HEK293 (cell line): ENCODE results near the gene TGM5.

Experiments used
- CTCF ChIA-PET: fragments of 350-600 bp; formaldehyde crosslinking; extraction: SDS; loops from one replicate; lab custom pipeline; 2021; ENCODE audit warnings: antibody characterized with exemption; lab: Yijun Ruan, JAX
- POLR2A ChIA-PET: fragments of 300-600 bp; formaldehyde crosslinking; extraction: SDS; loops from one replicate; lab custom pipeline; 2020; ENCODE audit warnings: antibody characterized with exemption, inconsistent platforms; lab: Yijun Ruan, JAX
- H3K27ac ChIP-seq: fragments of 200-500 bp; sonication (Bioruptor generic); 2 replicates; pipeline ENCODE4 v1.5.1; 2014; ENCODE audit warnings: low read depth, low read length, control low read depth, inconsistent platforms; ENCODE audit errors: extremely low read depth
- H3K36me3 ChIP-seq, 2 experiments: fragments of 200-500 bp in 1 of 2; sonication (Bioruptor generic) in 1 of 2; 1 replicate in 1 of 2; 2 replicates in 1 of 2; pipeline ENCODE4 v1.5.1; 2014 to 2017; ENCODE audit warnings: inconsistent platforms in 2 of 2, low read length in 2 of 2; ENCODE audit not compliant: control insufficient read depth in 2 of 2, insufficient read depth in 1 of 2
- H3K4me1 ChIP-seq: fragments of 200-500 bp; sonication (Bioruptor generic); 2 replicates; pipeline ENCODE4 v1.5.1; 2014; ENCODE audit warnings: mild to moderate bottlenecking, low read length, inconsistent platforms; ENCODE audit not compliant: control insufficient read depth, insufficient read depth
- H3K4me3 ChIP-seq: 2 replicates; pipeline ENCODE4 v1.5.1; 2011; ENCODE audit warnings: low read depth, mild to moderate bottlenecking, control low read depth, low read length, moderate library complexity
- H3K9me3 ChIP-seq: fragments of 200-500 bp; sonication (Bioruptor generic); 2 replicates; pipeline ENCODE4 v1.5.1; 2014; ENCODE audit warnings: low read depth, low read length, inconsistent platforms; ENCODE audit not compliant: control insufficient read depth, insufficient read depth
- GFI1B ChIP-seq: fragments of 450-650 bp; formaldehyde crosslinking; IDR thresholded peaks from 2 replicates; pipeline ENCODE4 v1.5.1; 2016; ENCODE audit warnings: missing biosample characterization, missing genetic modification characterization
- GLI2 ChIP-seq: fragments of 450-650 bp; formaldehyde crosslinking; IDR thresholded peaks from 2 replicates; pipeline ENCODE4; 2017; ENCODE audit warnings: missing biosample characterization, missing genetic modification characterization, low read depth, borderline replicate concordance
- INSM2 ChIP-seq: fragments of 450-650 bp; formaldehyde crosslinking; IDR thresholded peaks from 2 replicates; pipeline ENCODE4 v1.5.1; 2016; ENCODE audit warnings: missing biosample characterization, missing genetic modification characterization
- PRDM6 ChIP-seq: fragments of 450-650 bp; formaldehyde crosslinking; IDR thresholded peaks from 2 replicates; pipeline ENCODE4 v1.5.1; 2017; ENCODE audit warnings: missing biosample characterization, missing genetic modification characterization
- SCRT2 ChIP-seq: fragments of 450-650 bp; formaldehyde crosslinking; IDR thresholded peaks from 2 replicates; pipeline ENCODE4 v1.5.1; 2016; ENCODE audit warnings: missing biosample characterization, missing genetic modification characterization
- SETDB1 ChIP-seq: IDR thresholded peaks from one replicate; pipeline ENCODE4 v1.6.1; 2017; ENCODE audit warnings: mild to moderate bottlenecking, low read length, moderate library complexity, mixed read lengths; ENCODE audit not compliant: insufficient read length
- WT1 ChIP-seq: fragments of 450-650 bp; formaldehyde crosslinking; IDR thresholded peaks from 2 replicates; pipeline ENCODE4 v1.5.1; 2016; ENCODE audit warnings: missing biosample characterization, missing genetic modification characterization
- ZEB2 ChIP-seq: fragments of 450-650 bp; formaldehyde crosslinking; IDR thresholded peaks from 2 replicates; pipeline ENCODE4 v1.5.1; 2016; ENCODE audit warnings: missing biosample characterization, missing genetic modification characterization
- ZNF16 ChIP-seq: fragments of 450-650 bp; formaldehyde crosslinking; IDR thresholded peaks from 2 replicates; pipeline ENCODE4 v1.5.1; 2016; ENCODE audit warnings: low read depth, missing biosample characterization, missing genetic modification characterization
- ZNF184 ChIP-seq: fragments of 450-650 bp; IDR thresholded peaks from 2 replicates; pipeline ENCODE4 v1.5.1; 2018; ENCODE audit warnings: missing biosample characterization, mild to moderate bottlenecking, missing genetic modification characterization
- ZNF585B ChIP-seq: fragments of 450-650 bp; formaldehyde crosslinking; IDR thresholded peaks from 2 replicates; pipeline ENCODE4 v1.5.1; 2016; ENCODE audit warnings: missing biosample characterization, missing genetic modification characterization
- ZNF629 ChIP-seq: fragments of 450-650 bp; formaldehyde crosslinking; IDR thresholded peaks from 2 replicates; pipeline ENCODE4 v1.5.1; 2017; ENCODE audit warnings: missing biosample characterization, missing genetic modification characterization
- ZNF658 ChIP-seq: fragments of 450-650 bp; formaldehyde crosslinking; IDR thresholded peaks from 2 replicates; pipeline ENCODE4; 2016; ENCODE audit warnings: missing biosample characterization, missing genetic modification characterization
- ZNF660 ChIP-seq: fragments of 450-650 bp; IDR thresholded peaks from 2 replicates; pipeline ENCODE4 v1.5.1; 2018; ENCODE audit warnings: missing biosample characterization, mild to moderate bottlenecking, missing genetic modification characterization
- ZNF704 ChIP-seq: fragments of 450-650 bp; formaldehyde crosslinking; IDR thresholded peaks from 2 replicates; pipeline ENCODE4 v1.5.1; 2016; ENCODE audit warnings: missing biosample characterization, missing genetic modification characterization
- TF ChIP-seq, protein P1 (sequence below): fragments of 450-650 bp; formaldehyde crosslinking; conservative IDR thresholded peaks from 2 replicates; pipeline ENCODE4 v1.5.1; 2016; ENCODE audit warnings: low read depth, missing biosample characterization, missing genetic modification characterization
- TF ChIP-seq, protein P2 (sequence below): fragments of 450-650 bp; formaldehyde crosslinking; IDR thresholded peaks from 2 replicates; pipeline ENCODE4 v1.5.1; 2016; ENCODE audit warnings: missing biosample characterization, missing genetic modification characterization
- TF ChIP-seq, protein P3 (sequence below): fragments of 450-650 bp; formaldehyde crosslinking; IDR thresholded peaks from 2 replicates; pipeline ENCODE4 v1.5.1; 2016; ENCODE audit warnings: missing biosample characterization, missing genetic modification characterization
- TF ChIP-seq, protein P4 (sequence below): fragments of 450-650 bp; formaldehyde crosslinking; IDR thresholded peaks from 2 replicates; pipeline ENCODE4 v1.5.1; 2017; ENCODE audit warnings: missing biosample characterization, missing genetic modification characterization

Gene TGM5

GRCh38 chr15:43239732-43240491, 26.8 kb downstream of the TGM5 start (continued):
- TF ChIP-seq, protein P1, sequence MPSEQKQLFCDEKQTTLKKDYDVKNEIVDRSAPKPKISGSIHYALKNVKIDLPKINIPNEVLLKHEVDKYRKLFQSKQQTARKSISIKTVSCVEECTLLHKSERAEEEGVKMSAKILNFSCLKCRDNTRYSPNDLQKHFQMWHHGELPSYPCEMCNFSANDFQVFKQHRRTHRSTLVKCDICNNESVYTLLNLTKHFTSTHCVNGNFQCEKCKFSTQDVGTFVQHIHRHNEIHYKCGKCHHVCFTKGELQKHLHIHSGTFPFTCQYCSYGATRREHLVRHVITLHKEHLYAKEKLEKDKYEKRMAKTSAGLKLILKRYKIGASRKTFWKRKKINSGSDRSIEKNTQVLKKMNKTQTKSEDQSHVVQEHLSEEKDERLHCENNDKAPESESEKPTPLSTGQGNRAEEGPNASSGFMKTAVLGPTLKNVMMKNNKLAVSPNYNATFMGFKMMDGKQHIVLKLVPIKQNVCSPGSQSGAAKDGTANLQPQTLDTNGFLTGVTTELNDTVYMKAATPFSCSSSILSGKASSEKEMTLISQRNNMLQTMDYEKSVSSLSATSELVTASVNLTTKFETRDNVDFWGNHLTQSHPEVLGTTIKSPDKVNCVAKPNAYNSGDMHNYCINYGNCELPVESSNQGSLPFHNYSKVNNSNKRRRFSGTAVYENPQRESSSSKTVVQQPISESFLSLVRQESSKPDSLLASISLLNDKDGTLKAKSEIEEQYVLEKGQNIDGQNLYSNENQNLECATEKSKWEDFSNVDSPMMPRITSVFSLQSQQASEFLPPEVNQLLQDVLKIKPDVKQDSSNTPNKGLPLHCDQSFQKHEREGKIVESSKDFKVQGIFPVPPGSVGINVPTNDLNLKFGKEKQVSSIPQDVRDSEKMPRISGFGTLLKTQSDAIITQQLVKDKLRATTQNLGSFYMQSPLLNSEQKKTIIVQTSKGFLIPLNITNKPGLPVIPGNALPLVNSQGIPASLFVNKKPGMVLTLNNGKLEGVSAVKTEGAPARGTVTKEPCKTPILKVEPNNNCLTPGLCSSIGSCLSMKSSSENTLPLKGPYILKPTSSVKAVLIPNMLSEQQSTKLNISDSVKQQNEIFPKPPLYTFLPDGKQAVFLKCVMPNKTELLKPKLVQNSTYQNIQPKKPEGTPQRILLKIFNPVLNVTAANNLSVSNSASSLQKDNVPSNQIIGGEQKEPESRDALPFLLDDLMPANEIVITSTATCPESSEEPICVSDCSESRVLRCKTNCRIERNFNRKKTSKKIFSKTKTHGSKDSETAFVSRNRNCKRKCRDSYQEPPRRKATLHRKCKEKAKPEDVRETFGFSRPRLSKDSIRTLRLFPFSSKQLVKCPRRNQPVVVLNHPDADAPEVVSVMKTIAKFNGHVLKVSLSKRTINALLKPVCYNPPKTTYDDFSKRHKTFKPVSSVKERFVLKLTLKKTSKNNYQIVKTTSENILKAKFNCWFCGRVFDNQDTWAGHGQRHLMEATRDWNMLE (tag by site-specific recombination) = no peak
- TF ChIP-seq INSM2 (tag by site-specific recombination) (no peak), SCRT2 (no peak), ZNF658 (tag by site-specific recombination) (no peak), ZNF585B (tag by site-specific recombination) (no peak), WT1 (tag by site-specific recombination) (no peak)

DNA sequence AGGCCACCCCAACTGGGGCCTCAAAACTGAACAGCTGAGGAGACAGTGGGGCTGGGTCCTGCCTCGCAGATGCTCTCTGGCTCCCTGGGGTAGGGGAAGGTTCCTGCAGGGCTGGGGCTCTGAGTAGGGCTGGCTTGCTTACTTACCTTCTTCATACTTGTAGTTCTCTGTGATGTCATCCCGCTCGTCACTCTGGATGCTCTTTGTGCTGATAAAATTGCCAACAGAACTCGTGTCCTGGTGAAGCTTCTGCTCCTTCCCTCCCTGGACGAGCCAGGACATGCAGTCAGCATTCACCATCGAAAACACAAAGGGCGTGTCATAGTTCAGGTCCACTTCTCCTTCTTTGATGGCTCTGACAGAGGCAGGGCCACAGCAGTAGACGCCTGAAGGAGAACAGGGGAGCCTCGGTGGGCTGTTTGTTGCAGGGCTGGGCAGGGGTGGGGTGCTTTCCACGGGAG, 28.0 kb downstream of the TGM5 start:
- no peaks in the 10 kb centered on the region for H3K36me3 ChIP-seq
- CTCF ChIA-PET = no interaction called here
- H3K9me3 ChIP-seq = no peaks in the 10 kb centered on the region
- POLR2A ChIA-PET = no interaction called here
- no peaks in the 10 kb centered on the region for H3K4me1 ChIP-seq
- H3K27ac ChIP-seq = no peak overlapping the region
- no peak overlapping the region for H3K4me3 ChIP-seq
- no peak for TF ChIP-seq ZNF704
- TF ChIP-seq, protein P2, sequence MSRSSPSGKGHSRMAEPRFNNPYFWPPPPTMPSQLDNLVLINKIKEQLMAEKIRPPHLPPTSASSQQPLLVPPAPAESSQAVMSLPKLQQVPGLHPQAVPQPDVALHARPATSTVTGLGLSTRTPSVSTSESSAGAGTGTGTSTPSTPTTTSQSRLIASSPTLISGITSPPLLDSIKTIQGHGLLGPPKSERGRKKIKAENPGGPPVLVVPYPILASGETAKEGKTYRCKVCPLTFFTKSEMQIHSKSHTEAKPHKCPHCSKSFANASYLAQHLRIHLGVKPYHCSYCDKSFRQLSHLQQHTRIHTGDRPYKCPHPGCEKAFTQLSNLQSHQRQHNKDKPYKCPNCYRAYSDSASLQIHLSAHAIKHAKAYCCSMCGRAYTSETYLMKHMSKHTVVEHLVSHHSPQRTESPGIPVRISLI (tag by site-specific recombination) = no peak
- no peak for TF ChIP-seq GLI2
- TF ChIP-seq GFI1B = no peak
- no peak for TF ChIP-seq ZNF629 (tag by site-specific recombination)
- TF ChIP-seq, protein P3, sequence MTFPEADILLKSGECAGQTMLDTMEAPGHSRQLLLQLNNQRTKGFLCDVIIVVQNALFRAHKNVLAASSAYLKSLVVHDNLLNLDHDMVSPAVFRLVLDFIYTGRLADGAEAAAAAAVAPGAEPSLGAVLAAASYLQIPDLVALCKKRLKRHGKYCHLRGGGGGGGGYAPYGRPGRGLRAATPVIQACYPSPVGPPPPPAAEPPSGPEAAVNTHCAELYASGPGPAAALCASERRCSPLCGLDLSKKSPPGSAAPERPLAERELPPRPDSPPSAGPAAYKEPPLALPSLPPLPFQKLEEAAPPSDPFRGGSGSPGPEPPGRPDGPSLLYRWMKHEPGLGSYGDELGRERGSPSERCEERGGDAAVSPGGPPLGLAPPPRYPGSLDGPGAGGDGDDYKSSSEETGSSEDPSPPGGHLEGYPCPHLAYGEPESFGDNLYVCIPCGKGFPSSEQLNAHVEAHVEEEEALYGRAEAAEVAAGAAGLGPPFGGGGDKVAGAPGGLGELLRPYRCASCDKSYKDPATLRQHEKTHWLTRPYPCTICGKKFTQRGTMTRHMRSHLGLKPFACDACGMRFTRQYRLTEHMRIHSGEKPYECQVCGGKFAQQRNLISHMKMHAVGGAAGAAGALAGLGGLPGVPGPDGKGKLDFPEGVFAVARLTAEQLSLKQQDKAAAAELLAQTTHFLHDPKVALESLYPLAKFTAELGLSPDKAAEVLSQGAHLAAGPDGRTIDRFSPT (tag by site-specific recombination) = no peak
- no peak for TF ChIP-seq SCRT2
- TF ChIP-seq SETDB1 = no peak
- no peak for TF ChIP-seq ZNF660
- no peak for TF ChIP-seq ZNF16
- TF ChIP-seq, protein P4, sequence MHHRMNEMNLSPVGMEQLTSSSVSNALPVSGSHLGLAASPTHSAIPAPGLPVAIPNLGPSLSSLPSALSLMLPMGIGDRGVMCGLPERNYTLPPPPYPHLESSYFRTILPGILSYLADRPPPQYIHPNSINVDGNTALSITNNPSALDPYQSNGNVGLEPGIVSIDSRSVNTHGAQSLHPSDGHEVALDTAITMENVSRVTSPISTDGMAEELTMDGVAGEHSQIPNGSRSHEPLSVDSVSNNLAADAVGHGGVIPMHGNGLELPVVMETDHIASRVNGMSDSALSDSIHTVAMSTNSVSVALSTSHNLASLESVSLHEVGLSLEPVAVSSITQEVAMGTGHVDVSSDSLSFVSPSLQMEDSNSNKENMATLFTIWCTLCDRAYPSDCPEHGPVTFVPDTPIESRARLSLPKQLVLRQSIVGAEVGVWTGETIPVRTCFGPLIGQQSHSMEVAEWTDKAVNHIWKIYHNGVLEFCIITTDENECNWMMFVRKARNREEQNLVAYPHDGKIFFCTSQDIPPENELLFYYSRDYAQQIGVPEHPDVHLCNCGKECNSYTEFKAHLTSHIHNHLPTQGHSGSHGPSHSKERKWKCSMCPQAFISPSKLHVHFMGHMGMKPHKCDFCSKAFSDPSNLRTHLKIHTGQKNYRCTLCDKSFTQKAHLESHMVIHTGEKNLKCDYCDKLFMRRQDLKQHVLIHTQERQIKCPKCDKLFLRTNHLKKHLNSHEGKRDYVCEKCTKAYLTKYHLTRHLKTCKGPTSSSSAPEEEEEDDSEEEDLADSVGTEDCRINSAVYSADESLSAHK (tag by site-specific recombination) = no peak
- no peak for TF ChIP-seq ZEB2 (tag by site-specific recombination)
- no peak for TF ChIP-seq PRDM6 (tag by site-specific recombination)
- TF ChIP-seq ZNF184 = no peak
